Measurements from ENCODE around the gene GIMAP8. TPM values are rescaled to one million over a fixed set of nuclear protein-coding genes. Genes with fewer than 3 reads are reported as not detected.

GIMAP8 gene
- total and polyA plus RNA-seq, 4 donors, result 14.4 to 25.0 (median 22.0) TPM

DNA sequence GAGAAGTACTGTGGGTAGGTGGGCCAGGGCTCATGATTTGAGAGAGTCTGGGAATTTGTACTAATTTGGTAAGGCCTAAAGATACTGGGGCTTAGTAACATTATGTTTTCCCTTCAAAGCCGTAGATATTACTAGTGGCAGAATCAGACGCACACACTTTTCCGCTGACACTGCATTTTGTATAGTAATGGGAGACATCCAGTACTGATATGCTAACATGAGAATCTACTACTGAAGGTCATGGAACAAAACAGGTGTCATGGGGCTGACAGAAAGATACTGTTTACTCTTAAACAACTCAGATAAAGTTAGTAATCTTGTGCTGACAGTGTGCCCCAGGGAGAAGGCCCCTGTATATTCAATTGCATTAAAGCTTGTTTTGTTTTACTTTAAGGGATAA lies 53.2 kb downstream of the GIMAP8 start:
- Histone ChIP-seq H3K9ac (ENCODE audit: insufficient read depth in 1 of 2, low read length in 2 of 2) (no peak overlapping the region), H3K27ac (ENCODE audit: low read depth in 1 of 2, low read length in 1 of 2) (no peak overlapping the region), H3K4me3 (no peak overlapping the region), H3K9me3 (ENCODE audit: control insufficient read depth in 4 of 4, insufficient read depth in 3 of 4, low read length in 3 of 4) (no peaks in the 10 kb centered on the region), H3K36me3 (ENCODE audit: control insufficient read depth in 4 of 4, insufficient read depth in 4 of 4, low read length in 4 of 4) (no peaks in the 10 kb centered on the region), H3K27me3 (ENCODE audit: control insufficient read depth in 3 of 3, insufficient read depth in 3 of 3, low read length in 2 of 3) (no peaks in the 10 kb centered on the region), H3K4me1 (ENCODE audit: control insufficient read depth in 5 of 5, insufficient read depth in 5 of 5, low read length in 5 of 5) (peaks cover 0 to 16% (median 0%) of the 10 kb centered on the region in 5 donors)
- no peak for ATAC-seq (ENCODE audit: insufficient read depth, low FRiP score)
- DNase-seq, result no peak
- 79 to 90% methylated on average over 3 of the region's 3 CpGs for WGBS, 2 donors
- TF ChIP-seq, protein P1, sequence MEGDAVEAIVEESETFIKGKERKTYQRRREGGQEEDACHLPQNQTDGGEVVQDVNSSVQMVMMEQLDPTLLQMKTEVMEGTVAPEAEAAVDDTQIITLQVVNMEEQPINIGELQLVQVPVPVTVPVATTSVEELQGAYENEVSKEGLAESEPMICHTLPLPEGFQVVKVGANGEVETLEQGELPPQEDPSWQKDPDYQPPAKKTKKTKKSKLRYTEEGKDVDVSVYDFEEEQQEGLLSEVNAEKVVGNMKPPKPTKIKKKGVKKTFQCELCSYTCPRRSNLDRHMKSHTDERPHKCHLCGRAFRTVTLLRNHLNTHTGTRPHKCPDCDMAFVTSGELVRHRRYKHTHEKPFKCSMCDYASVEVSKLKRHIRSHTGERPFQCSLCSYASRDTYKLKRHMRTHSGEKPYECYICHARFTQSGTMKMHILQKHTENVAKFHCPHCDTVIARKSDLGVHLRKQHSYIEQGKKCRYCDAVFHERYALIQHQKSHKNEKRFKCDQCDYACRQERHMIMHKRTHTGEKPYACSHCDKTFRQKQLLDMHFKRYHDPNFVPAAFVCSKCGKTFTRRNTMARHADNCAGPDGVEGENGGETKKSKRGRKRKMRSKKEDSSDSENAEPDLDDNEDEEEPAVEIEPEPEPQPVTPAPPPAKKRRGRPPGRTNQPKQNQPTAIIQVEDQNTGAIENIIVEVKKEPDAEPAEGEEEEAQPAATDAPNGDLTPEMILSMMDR (IDR thresholded peaks at IDR 0.05; ENCODE audit: control extremely low read depth, extremely low read depth), result no peak

DNA sequence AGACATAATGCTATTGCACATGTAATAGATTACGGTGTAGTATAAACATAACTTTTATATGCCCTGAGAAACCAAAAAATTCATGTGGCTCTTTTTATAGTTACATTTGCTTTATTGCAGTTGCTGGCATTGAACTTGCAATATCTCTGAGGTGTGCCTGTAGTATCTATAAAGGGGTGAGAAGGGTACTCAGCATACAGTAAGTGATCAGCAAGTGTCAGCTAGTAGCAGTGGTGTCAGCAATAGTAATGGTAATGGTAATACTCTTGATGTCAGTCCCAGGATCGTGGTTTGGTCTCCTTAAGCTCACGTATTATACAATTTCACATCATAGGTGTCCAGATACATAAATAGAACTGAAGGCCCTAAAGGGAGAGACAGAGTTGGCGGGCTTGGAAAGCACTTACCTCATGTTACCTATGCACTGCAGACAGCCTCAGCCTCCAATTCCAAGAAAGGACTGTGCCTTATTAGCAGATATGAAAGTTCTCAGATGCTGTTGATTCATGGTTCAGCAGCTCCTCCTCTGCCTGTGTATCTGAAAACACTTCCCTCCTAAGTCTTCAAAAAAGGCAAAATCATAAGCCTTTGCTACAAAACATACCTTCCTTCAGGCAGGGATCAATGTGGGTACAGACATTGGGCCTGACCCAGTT lies 57.6 kb downstream of the GIMAP8 start:
- H3K9ac ChIP-seq (ENCODE audit: insufficient read depth in 1 of 2, low read length in 2 of 2), result no peak overlapping the region
- no peaks in the 10 kb centered on the region for H3K27me3 ChIP-seq (ENCODE audit: control insufficient read depth in 3 of 3, insufficient read depth in 3 of 3, low read length in 2 of 3)
- H3K27ac ChIP-seq (ENCODE audit: low read depth in 1 of 2, low read length in 1 of 2), result no peak overlapping the region

DNA sequence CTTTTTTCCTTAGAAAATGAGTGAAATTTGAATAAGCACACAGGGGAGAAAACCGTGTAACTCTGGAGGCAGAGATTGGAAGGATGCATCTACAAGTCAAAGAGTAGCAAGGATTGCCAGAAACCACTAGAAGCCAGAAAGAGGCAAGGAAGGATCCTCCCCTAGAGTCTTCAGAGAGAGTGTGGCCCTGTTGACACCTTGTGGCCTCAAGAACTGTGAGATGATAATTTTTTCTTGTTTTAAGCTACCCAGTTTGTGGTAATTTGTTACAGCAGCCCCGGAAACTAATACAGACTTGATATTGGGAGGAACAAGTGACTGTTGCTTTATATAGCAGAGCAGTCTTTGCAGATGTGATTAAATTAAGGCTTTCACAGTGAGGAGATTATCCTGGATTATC lies 60.6 kb downstream of the GIMAP8 start:
- Histone ChIP-seq H3K27me3 (ENCODE audit: control insufficient read depth in 3 of 3, insufficient read depth in 3 of 3, low read length in 2 of 3) (no peaks in the 10 kb centered on the region), H3K9ac (ENCODE audit: insufficient read depth in 1 of 2, low read length in 2 of 2) (no peak overlapping the region), H3K36me3 (ENCODE audit: control insufficient read depth in 4 of 4, insufficient read depth in 4 of 4, low read length in 4 of 4) (no peaks in the 10 kb centered on the region), H3K4me1 (ENCODE audit: control insufficient read depth in 5 of 5, insufficient read depth in 5 of 5, low read length in 5 of 5) (no peaks in the 10 kb centered on the region), H3K9me3 (ENCODE audit: control insufficient read depth in 4 of 4, insufficient read depth in 3 of 4, low read length in 3 of 4) (no peaks in the 10 kb centered on the region), H3K27ac (ENCODE audit: low read depth in 1 of 2, low read length in 1 of 2) (no peak overlapping the region), H3K4me3 (no peak overlapping the region)
- 76 to 92% methylated on average over 2 of the region's 2 CpGs for WGBS, 2 donors
- DNase-seq (no peak), ATAC-seq (ENCODE audit: insufficient read depth, low FRiP score) (no peak)
- TF ChIP-seq, protein P1 (IDR thresholded peaks at IDR 0.05; ENCODE audit: control extremely low read depth, extremely low read depth), result no peak

More for the DNA sequence above, 57.6 kb downstream of the GIMAP8 start:
- DNase-seq (no peak), ATAC-seq (ENCODE audit: insufficient read depth, low FRiP score) (no peak)
- TF ChIP-seq, protein P1 (IDR thresholded peaks at IDR 0.05; ENCODE audit: control extremely low read depth, extremely low read depth), result no peak
- no peak overlapping the region for H3K4me3 ChIP-seq
- WGBS, 2 donors, result 94% methylated on average over 4 of the region's 4 CpGs
- peaks cover 0 to 14% (median 0%) of the 10 kb centered on the region in 5 donors for H3K4me1 ChIP-seq (ENCODE audit: control insufficient read depth in 5 of 5, insufficient read depth in 5 of 5, low read length in 5 of 5)
- H3K36me3 ChIP-seq (ENCODE audit: control insufficient read depth in 4 of 4, insufficient read depth in 4 of 4, low read length in 4 of 4), result no peaks in the 10 kb centered on the region
- H3K9me3 ChIP-seq (ENCODE audit: control insufficient read depth in 4 of 4, insufficient read depth in 3 of 4, low read length in 3 of 4), result no peaks in the 10 kb centered on the region

DNA sequence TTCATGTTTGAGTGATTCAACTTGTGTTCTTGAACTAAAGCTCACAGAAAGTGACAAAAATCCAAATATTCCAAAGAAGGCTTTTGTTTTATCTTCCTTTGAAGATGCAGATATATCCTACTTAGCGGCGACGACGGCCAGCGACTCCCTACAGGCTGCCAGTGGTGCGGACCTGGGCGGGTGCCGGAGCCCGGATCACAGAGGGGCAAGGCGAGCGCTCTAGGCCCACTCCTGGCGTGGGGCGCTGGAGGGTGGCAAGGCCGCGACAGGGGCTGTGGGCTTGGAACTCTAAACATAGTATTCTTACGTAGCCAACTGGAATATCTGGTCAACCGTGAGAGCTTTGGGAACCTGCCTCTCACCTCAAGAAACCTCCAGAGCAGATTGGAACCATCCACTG lies 63.3 kb downstream of the GIMAP8 start:
- TF ChIP-seq, protein P1 (IDR thresholded peaks at IDR 0.05; ENCODE audit: control extremely low read depth, extremely low read depth), result no peak
- H3K4me3 ChIP-seq, result no peak overlapping the region
- no peaks in the 10 kb centered on the region for H3K27me3 ChIP-seq (ENCODE audit: control insufficient read depth in 3 of 3, insufficient read depth in 3 of 3, low read length in 2 of 3)
- no peak overlapping the region for H3K9ac ChIP-seq (ENCODE audit: insufficient read depth in 1 of 2, low read length in 2 of 2)
- WGBS, 2 donors, result 92 to 95% methylated on average over 17 of the region's 17 CpGs
- no peak for DNase-seq
- peak overlapping the region in 1 of 2 donors; percentile 71 for H3K27ac ChIP-seq (ENCODE audit: low read depth in 1 of 2, low read length in 1 of 2)
- H3K9me3 ChIP-seq (ENCODE audit: control insufficient read depth in 4 of 4, insufficient read depth in 3 of 4, low read length in 3 of 4), result no peaks in the 10 kb centered on the region
- no peak for ATAC-seq (ENCODE audit: insufficient read depth, low FRiP score)
- no peaks in the 10 kb centered on the region for H3K36me3 ChIP-seq (ENCODE audit: control insufficient read depth in 4 of 4, insufficient read depth in 4 of 4, low read length in 4 of 4)
- H3K4me1 ChIP-seq (ENCODE audit: control insufficient read depth in 5 of 5, insufficient read depth in 5 of 5, low read length in 5 of 5), result no peaks in the 10 kb centered on the region

All from lung (tissue), 12 donors.